BLaER1 treated with 17β-estradiol and CSF1 and Interleukin-3, amounts not matched to agents 10 nM and 100 nM (cell line): ENCODE measurements around the gene PRKG1.
"Not testable (repeated sequence)": the region's sequence is repeated elsewhere in the genome, so short reads cannot be mapped to it uniquely, and the experiment has no call there.

Experiments
- H3K27ac ChIP-seq, 11 experiments: shearing (Covaris generic); formaldehyde crosslinking; 2 replicates each; pipeline ENCODE4 v1.8.1; 2022
- H3K27me3 ChIP-seq, 11 experiments: shearing (Covaris generic); formaldehyde crosslinking; 2 replicates each; pipeline ENCODE4 v1.8.1; 2022
- H3K36me3 ChIP-seq, 11 experiments: shearing (Covaris generic); formaldehyde crosslinking; 2 replicates each; pipeline ENCODE4 v1.8.1; 2022
- H3K4me1 ChIP-seq, 10 experiments: shearing (Covaris generic); formaldehyde crosslinking; 2 replicates each; pipeline ENCODE4 v1.8.1; 2022
- H3K4me2 ChIP-seq, 11 experiments: shearing (Covaris generic); formaldehyde crosslinking; 2 replicates each; pipeline ENCODE4 v1.8.1; 2022
- H3K4me3 ChIP-seq, 10 experiments: shearing (Covaris generic); formaldehyde crosslinking; 2 replicates each; pipeline ENCODE4 v1.8.1; 2022
- H3K9ac ChIP-seq, 11 experiments: shearing (Covaris generic); formaldehyde crosslinking; 2 replicates each; pipeline ENCODE4 v1.8.1; 2022
- H3K9me3 ChIP-seq, 11 experiments: shearing (Covaris generic); formaldehyde crosslinking; replicated peaks in 1 of 11; 2 replicates each; pipeline ENCODE4 v1.8.1; 2022
- H4K20me1 ChIP-seq, 11 experiments: shearing (Covaris generic); formaldehyde crosslinking; 2 replicates each; pipeline ENCODE4 v1.8.1; 2022
- Cebpa-rat ChIP-seq, 11 experiments: shearing (Covaris generic); IDR thresholded peaks; 2 replicates each; pipeline ENCODE4 v1.8.1; 2022

The PRKG1 gene

DNA sequence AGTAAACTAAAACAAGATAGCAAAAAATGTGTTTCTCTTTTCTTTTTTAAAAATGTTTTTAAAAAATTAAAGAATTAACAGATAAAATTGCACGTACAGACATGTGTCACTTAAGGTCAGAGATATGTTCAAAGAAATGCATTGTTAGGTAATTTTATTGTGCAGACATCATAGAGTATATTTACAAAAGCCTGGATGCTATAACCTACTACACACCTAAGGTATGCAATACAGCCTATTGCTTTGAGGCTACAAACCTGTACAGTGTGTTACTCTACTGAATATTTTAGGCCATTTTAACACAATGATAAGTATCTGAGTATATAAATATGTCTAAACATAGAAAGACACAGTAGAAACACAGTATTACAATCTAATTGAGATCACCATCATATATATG lies 253.1 kb downstream of the PRKG1 start:
- no peak overlapping the region for H3K4me2 ChIP-seq
- H4K20me1 ChIP-seq, result no peaks in the 10 kb centered on the region
- no peak overlapping the region for H3K27ac ChIP-seq
- H3K9me3 ChIP-seq, result no peaks in the 10 kb centered on the region; a peak in 1 of 22 replicates
- no peak overlapping the region for H3K4me3 ChIP-seq
- no peaks in the 10 kb centered on the region for H3K27me3 ChIP-seq
- TF ChIP-seq Cebpa-rat (IDR thresholded peaks at IDR 0.05), result no peak
- H3K9ac ChIP-seq, result no peak overlapping the region
- no peaks in the 10 kb centered on the region for H3K36me3 ChIP-seq
- no peaks in the 10 kb centered on the region for H3K4me1 ChIP-seq

DNA sequence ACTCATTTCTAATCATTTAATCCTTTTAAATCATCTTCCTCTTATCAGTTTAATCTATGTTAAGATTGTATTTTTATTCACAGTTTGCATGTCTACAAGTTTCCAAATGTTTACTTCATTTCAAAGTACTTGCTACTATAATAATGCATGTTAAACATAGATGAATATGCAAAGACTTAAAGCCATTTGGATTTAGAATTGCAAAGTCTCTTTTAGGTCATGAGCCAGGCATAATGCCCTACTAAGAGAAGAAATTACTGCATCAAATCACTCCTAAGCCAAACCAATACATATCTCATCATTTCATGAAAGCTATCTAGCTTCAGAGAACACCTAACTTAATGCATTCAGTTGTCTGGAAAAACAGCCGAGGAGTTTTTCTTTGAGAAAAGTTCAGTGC lies 266.1 kb downstream of the PRKG1 start:
- no peaks in the 10 kb centered on the region for H3K9me3 ChIP-seq
- no peaks in the 10 kb centered on the region for H3K27me3 ChIP-seq
- H3K36me3 ChIP-seq, result no peaks in the 10 kb centered on the region
- no peak overlapping the region for H3K9ac ChIP-seq
- no peak overlapping the region for H3K4me2 ChIP-seq
- no peak overlapping the region for H3K27ac ChIP-seq
- H3K4me3 ChIP-seq, result no peak overlapping the region
- TF ChIP-seq Cebpa-rat (IDR thresholded peaks at IDR 0.05), result no peak
- no peaks in the 10 kb centered on the region for H4K20me1 ChIP-seq
- peaks cover 0 to 27% (median 0%) of the 10 kb centered on the region in 10 experiments; a peak in 6 of 20 replicates for H3K4me1 ChIP-seq

- H3K27ac ChIP-seq, result peak overlapping the region in 3 of 11 experiments; percentile 54 to 75 (median 61); a peak in 6 of 22 replicates
- H3K4me2 ChIP-seq, result peak overlapping the region in 4 of 11 experiments; percentile 26 to 81 (median 60); a peak in 6 of 22 replicates
- H3K4me3 ChIP-seq, result no peak overlapping the region
- no peak overlapping the region for H3K9ac ChIP-seq
- H3K36me3 ChIP-seq, result no peaks in the 10 kb centered on the region
- H3K9me3 ChIP-seq, result no peaks in the 10 kb centered on the region
- TF ChIP-seq Cebpa-rat (IDR thresholded peaks at IDR 0.05), result no peak
- peaks cover 0 to 27% (median 0%) of the 10 kb centered on the region in 10 experiments; a peak in 6 of 20 replicates for H3K4me1 ChIP-seq
- no peaks in the 10 kb centered on the region for H3K27me3 ChIP-seq
- H4K20me1 ChIP-seq, result no peaks in the 10 kb centered on the region
These were observed 266.7 kb downstream of the PRKG1 start for GRCh38 chr10:51340845-51341610.

DNA sequence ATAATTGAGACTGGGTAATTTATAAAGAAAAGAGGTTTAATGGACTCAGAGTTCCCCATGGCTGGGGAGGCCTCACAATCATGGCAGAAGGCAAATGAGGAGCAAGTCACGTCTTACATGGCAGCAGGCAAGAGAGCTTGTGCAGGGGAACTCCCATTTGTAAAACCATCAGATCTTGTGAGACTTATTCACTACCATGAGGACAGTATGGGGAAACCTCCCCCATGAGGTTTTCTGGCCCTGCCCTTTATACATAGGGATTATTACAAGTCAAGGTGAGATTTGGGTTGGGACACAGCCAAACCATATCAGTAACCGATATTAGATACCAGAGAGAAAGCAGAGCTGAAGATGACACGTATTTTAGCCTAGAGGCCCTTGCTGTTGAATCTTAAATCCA lies 267.5 kb downstream of the PRKG1 start:
- H3K27me3 ChIP-seq, H3K9ac ChIP-seq, H3K9me3 ChIP-seq, H4K20me1 ChIP-seq, H3K4me3 ChIP-seq, H3K36me3 ChIP-seq: not testable (repeated sequence)
- Histone ChIP-seq H3K27ac (peak overlapping the region in 3 of 11 experiments; percentile 54 to 75 (median 61); a peak in 7 of 22 replicates), H3K4me2 (peak overlapping the region in 4 of 11 experiments; percentile 26 to 81 (median 60); a peak in 6 of 22 replicates), H3K4me1 (peaks cover 0 to 27% (median 0%) of the 10 kb centered on the region in 10 experiments; a peak in 6 of 20 replicates)

- no peaks in the 10 kb centered on the region for H3K27me3 ChIP-seq
- H3K4me3 ChIP-seq, result no peak overlapping the region
- peak overlapping the region in 3 of 11 experiments; percentile 54 to 75 (median 61); a peak in 6 of 22 replicates for H3K27ac ChIP-seq
- H3K9me3 ChIP-seq, result no peaks in the 10 kb centered on the region
- H4K20me1 ChIP-seq, result no peaks in the 10 kb centered on the region
- H3K4me1 ChIP-seq, result peaks cover 0 to 27% (median 0%) of the 10 kb centered on the region in 10 experiments; a peak in 6 of 20 replicates
- no peak overlapping the region; a peak in 1 of 22 replicates for H3K9ac ChIP-seq
- H3K4me2 ChIP-seq, result peak overlapping the region in 3 of 11 experiments; percentile 56 to 81 (median 64); a peak in 6 of 22 replicates
- no peaks in the 10 kb centered on the region for H3K36me3 ChIP-seq
- TF ChIP-seq Cebpa-rat (IDR thresholded peaks at IDR 0.05), result no peak
These were observed 268.1 kb downstream of the PRKG1 start for GRCh38 chr10:51342381-51342780.

DNA sequence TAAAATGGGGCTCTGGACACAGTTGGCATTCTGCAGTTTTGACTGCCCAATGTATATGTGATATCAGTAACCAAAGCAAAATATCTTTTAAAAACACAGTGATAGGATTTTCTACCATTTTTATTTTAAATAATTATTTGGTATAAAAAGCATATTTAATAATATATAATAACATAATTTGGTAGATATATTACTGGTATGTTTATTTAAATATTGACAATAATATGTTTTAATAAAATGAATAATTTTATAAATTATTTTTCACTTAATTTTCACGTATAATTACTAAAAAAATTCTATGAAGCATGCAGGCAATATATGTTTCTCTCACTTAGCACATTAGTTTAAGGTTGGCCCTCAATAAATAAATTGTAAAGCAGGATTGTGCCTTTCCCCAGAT lies 269.1 kb downstream of the PRKG1 start:
- H3K9me3 ChIP-seq, result no peaks in the 10 kb centered on the region
- H3K4me1 ChIP-seq, result peaks cover 0 to 27% (median 0%) of the 10 kb centered on the region in 10 experiments; a peak in 6 of 20 replicates
- H3K9ac ChIP-seq, result no peak overlapping the region
- no peaks in the 10 kb centered on the region for H3K27me3 ChIP-seq
- no peak for TF ChIP-seq Cebpa-rat (IDR thresholded peaks at IDR 0.05)
- no peaks in the 10 kb centered on the region for H3K36me3 ChIP-seq
- no peaks in the 10 kb centered on the region for H4K20me1 ChIP-seq
- no peak overlapping the region for H3K4me2 ChIP-seq
- H3K27ac ChIP-seq, result no peak overlapping the region
- no peak overlapping the region for H3K4me3 ChIP-seq

GRCh38 chr10:51344371-51344770 lies 270.1 kb downstream of the PRKG1 start:
- no peaks in the 10 kb centered on the region for H3K9me3 ChIP-seq
- no peaks in the 10 kb centered on the region for H3K27me3 ChIP-seq
- H3K36me3 ChIP-seq, result no peaks in the 10 kb centered on the region
- H3K4me1 ChIP-seq, result peaks cover 0 to 27% (median 0%) of the 10 kb centered on the region in 10 experiments; a peak in 6 of 20 replicates
- no peak for TF ChIP-seq Cebpa-rat (IDR thresholded peaks at IDR 0.05)
- H3K4me3 ChIP-seq, result no peak overlapping the region
- H3K9ac ChIP-seq, result no peak overlapping the region
- no peak overlapping the region for H3K27ac ChIP-seq
- H3K4me2 ChIP-seq, result no peak overlapping the region
- H4K20me1 ChIP-seq, result no peaks in the 10 kb centered on the region

DNA sequence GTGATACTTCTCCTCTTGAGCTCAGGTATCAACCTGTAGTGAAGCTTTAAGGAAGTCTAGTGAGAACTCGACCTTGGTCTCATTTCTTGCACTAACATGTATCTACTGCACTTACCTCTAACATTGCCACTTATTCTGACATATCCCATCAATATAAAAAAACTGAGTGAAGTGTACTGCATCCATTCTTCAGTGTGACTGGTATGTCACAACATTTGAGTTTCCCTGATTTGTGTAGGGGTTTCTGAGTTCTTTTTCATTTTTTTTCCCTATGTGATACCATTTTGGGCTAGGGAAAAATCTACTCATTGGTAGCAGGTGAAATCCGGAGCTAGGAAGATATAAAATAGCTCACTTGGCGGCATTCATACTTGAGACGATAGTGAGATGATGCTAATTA lies 274.3 kb downstream of the PRKG1 start:
- Histone ChIP-seq H3K36me3 (no peaks in the 10 kb centered on the region), H3K4me2 (no peak overlapping the region), H3K9me3 (peaks cover 0 to 6% (median 0%) of the 10 kb centered on the region in 11 experiments; a peak in 2 of 22 replicates), H3K4me1 (no peaks in the 10 kb centered on the region), H4K20me1 (no peaks in the 10 kb centered on the region), H3K4me3 (no peak overlapping the region), H3K27ac (no peak overlapping the region), H3K9ac (no peak overlapping the region), H3K27me3 (no peaks in the 10 kb centered on the region)
- TF ChIP-seq Cebpa-rat (IDR thresholded peaks at IDR 0.05), result no peak

DNA sequence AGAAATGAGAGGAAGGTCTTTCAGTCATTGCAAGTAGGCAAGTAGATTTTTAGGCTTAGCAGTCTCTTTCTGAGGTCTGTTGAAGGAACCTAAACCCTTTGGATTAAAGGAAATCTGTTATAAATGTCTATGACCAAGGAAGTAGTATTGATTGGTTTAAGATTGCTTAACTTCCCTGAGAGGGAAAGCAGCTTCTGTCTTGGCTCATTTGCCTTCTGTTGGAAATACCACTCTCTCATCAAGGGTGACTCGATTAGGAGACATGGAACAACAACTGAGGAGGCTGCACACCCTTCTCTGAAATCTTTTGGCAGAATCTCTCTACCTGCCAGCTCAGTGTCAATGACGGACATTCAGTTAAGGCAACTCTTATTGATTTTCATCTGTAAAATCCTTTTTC lies 282.9 kb downstream of the PRKG1 start:
- no peak for TF ChIP-seq Cebpa-rat (IDR thresholded peaks at IDR 0.05)
- no peak overlapping the region for H3K4me3 ChIP-seq
- no peaks in the 10 kb centered on the region for H3K4me1 ChIP-seq
- H3K27me3 ChIP-seq, result no peaks in the 10 kb centered on the region
- H3K27ac ChIP-seq, result no peak overlapping the region
- H3K9ac ChIP-seq, result no peak overlapping the region
- H3K36me3 ChIP-seq, result no peaks in the 10 kb centered on the region
- H3K9me3 ChIP-seq, result no peaks in the 10 kb centered on the region
- H3K4me2 ChIP-seq, result no peak overlapping the region
- no peaks in the 10 kb centered on the region for H4K20me1 ChIP-seq

DNA sequence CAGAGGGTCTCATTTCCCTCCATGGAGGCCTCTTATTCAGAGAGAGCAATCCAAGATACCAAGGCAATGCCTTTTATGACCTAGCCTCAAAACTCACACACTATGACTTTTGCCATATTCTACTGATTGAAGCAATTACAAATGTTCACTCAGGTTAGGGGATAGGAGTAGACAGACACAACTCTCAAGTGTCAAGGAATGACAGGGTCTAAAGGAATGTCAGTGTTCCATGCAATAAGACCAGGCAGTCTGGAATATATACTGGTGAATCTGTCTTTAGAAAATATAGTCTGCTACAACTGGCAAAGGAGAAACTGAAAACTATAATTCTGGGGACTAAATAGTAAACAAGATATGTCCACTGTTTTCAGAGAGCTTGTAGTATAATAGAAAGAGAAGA lies 283.9 kb downstream of the PRKG1 start:
- no peak for TF ChIP-seq Cebpa-rat (IDR thresholded peaks at IDR 0.05)
- no peak overlapping the region for H3K27ac ChIP-seq
- no peak overlapping the region for H3K9ac ChIP-seq
- H3K4me1 ChIP-seq, result no peaks in the 10 kb centered on the region
- no peak overlapping the region for H3K4me3 ChIP-seq
- no peaks in the 10 kb centered on the region for H3K9me3 ChIP-seq
- no peaks in the 10 kb centered on the region for H3K27me3 ChIP-seq
- H4K20me1 ChIP-seq, result no peaks in the 10 kb centered on the region
- no peaks in the 10 kb centered on the region for H3K36me3 ChIP-seq
- H3K4me2 ChIP-seq, result no peak overlapping the region
